Gastroesophageal sphincter (tissue), 4 donors: ENCODE measurements around the gene ATP8A1. TPM values are rescaled to one million over a fixed set of nuclear protein-coding genes. Genes with fewer than 3 reads are reported as not detected.
"Not testable (repeated sequence)": the region's sequence is repeated elsewhere in the genome, so short reads cannot be mapped to it uniquely, and the experiment has no call there.

Experiments used
- ATAC-seq: fragments of 150-250 bp; one replicate; pipeline ENCODE4 v1.9.1; 2016; ENCODE audit warnings: mild to moderate bottlenecking, moderate library complexity
- H3K27ac ChIP-seq, 4 donors: fragments of 200-600 bp; sonication (generic) in 3 of 4; 1 replicate in 3 of 4; 2 replicates in 1 of 4; pipeline ENCODE4 v1.5.1; 2016 to 2019
- H3K27me3 ChIP-seq: fragments of 200-600 bp; sonication (generic); one replicate; pipeline ENCODE4 v1.5.1; 2019
- H3K36me3 ChIP-seq, 2 donors: fragments of 200-600 bp; sonication (generic); one replicate each; pipeline ENCODE4 v1.5.1; 2019; ENCODE audit warnings: control low read depth in 1 of 2
- H3K4me1 ChIP-seq, 3 donors: fragments of 200-600 bp; sonication (generic); 1 replicate in 2 of 3; 2 replicates in 1 of 3; pipeline ENCODE4 v1.5.1; 2016 to 2019; ENCODE audit warnings: control low read depth in 2 of 3
- H3K4me3 ChIP-seq, 2 donors: fragments of 200-600 bp; sonication (generic); one replicate each; pipeline ENCODE4 v1.5.1; 2019; ENCODE audit warnings: mild to moderate bottlenecking in 1 of 2, moderate library complexity in 1 of 2
- H3K9me3 ChIP-seq, 3 donors: fragments of 200-600 bp; sonication (generic); one replicate each; pipeline ENCODE4 v1.5.1; 2017 to 2019; ENCODE audit warnings: control low read depth in 2 of 3
- EP300 ChIP-seq: sonication (generic); formaldehyde crosslinking; IDR thresholded peaks from one replicate; pipeline ENCODE4 v1.6.1; 2017; ENCODE audit warnings: antibody characterized with exemption, mild to moderate bottlenecking
- POLR2A ChIP-seq, 2 donors: fragments of 450-650 bp; IDR thresholded peaks; one replicate each; pipeline ENCODE4 v1.6.1; 2017; ENCODE audit warnings: antibody characterized with exemption in 2 of 2, mild to moderate bottlenecking in 2 of 2, moderate library complexity in 1 of 2
- POLR2AphosphoS5 ChIP-seq: sonication (generic); formaldehyde crosslinking; IDR thresholded peaks from one replicate; pipeline ENCODE4 v1.6.1; 2017; ENCODE audit warnings: antibody characterized with exemption
- WGBS, 2 donors: methylation state at CpG; one replicate each; pipeline ENCODE4 v1.1.5; 2018; ENCODE audit warnings: low coverage in 1 of 2; 5-methylcytosine and 5-hydroxymethylcytosine counted together
- total RNA-seq, 4 donors: library from RNA; depleted of rRNA; stranded (reverse); fragments of >200 nt; gene quantifications; one replicate each; pipeline ENCODE4 v1.1.0, GENCODE V29; 2016
- TF ChIP-seq, protein P1 (sequence below), 4 experiments: fragments of 200-600 bp in 2 of 4; fragments of 450-650 bp in 2 of 4; sonication (generic) in 1 of 4; IDR thresholded peaks; one replicate each; pipeline ENCODE4 v1.5.1; 2017 to 2019; ENCODE audit warnings: antibody characterized with exemption in 4 of 4, mild to moderate bottlenecking in 2 of 4, moderate library complexity in 2 of 4

Gene ATP8A1
- total RNA-seq, 4 donors from 2014 or later: 5.6 to 21.9 (median 8.9) TPM

DNA sequence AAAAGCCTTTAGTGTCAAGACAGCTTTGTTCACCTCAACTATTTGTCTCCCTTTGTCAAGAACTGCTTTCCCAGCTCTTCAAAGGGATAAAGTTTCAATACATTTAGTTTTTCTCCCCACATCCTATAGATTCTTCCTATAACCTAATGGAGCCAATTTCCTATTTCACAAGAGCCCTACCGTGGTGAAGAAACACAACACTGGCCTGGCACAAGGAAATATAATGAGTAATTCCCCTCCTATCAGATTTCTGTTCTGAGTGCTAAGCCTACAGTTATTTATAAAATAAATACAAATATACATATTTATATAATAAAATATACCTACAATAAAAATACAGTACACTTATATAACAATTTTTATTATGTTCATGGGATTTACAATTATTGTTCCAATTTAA is 169.7 kb downstream of the ATP8A1 start:
- Histone ChIP-seq H3K9me3 (no peaks in the 10 kb centered on the region), H3K4me1 (peaks cover 0 to 5% (median 0%) of the 10 kb centered on the region in 3 donors), H3K4me3 (no peak overlapping the region), H3K36me3 (no peaks in the 10 kb centered on the region), H3K27ac (no peak overlapping the region), H3K27me3 (no peaks in the 10 kb centered on the region)
- ATAC-seq: no peak
- TF ChIP-seq, protein P1, sequence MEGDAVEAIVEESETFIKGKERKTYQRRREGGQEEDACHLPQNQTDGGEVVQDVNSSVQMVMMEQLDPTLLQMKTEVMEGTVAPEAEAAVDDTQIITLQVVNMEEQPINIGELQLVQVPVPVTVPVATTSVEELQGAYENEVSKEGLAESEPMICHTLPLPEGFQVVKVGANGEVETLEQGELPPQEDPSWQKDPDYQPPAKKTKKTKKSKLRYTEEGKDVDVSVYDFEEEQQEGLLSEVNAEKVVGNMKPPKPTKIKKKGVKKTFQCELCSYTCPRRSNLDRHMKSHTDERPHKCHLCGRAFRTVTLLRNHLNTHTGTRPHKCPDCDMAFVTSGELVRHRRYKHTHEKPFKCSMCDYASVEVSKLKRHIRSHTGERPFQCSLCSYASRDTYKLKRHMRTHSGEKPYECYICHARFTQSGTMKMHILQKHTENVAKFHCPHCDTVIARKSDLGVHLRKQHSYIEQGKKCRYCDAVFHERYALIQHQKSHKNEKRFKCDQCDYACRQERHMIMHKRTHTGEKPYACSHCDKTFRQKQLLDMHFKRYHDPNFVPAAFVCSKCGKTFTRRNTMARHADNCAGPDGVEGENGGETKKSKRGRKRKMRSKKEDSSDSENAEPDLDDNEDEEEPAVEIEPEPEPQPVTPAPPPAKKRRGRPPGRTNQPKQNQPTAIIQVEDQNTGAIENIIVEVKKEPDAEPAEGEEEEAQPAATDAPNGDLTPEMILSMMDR (IDR thresholded peaks at IDR 0.05): no peak
- TF ChIP-seq POLR2A (IDR thresholded peaks at IDR 0.05) (no peak), EP300 (no peak), POLR2AphosphoS5 (no peak)
- WGBS, 2 donors: 71 to 86% methylated on average over 1 of the region's 1 CpG

DNA sequence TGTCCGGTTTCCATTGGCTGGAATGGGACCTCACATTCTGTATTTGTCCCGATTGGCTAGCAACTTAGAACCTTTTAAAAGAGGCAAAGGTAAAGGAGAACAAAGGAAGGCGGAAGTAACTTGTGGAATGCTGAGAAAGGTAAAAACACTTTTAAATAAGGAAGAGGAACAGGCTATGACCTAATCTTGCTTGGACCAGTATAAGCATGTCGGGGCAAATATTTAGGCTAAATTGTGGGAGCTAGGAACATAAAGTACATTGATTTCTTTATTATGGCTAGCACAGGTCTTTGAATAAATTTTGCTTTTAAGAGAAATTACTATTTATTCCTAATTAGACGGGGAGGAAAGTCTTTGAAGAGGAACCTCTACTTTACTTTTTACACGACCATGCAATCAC is 170.7 kb downstream of the ATP8A1 start:
- not testable (repeated sequence) for H3K4me3 ChIP-seq, ATAC-seq, H3K9me3 ChIP-seq, H3K36me3 ChIP-seq, H3K27ac ChIP-seq, H3K4me1 ChIP-seq, H3K27me3 ChIP-seq
- WGBS, 2 donors: 92 to 95% methylated on average over 3 to 5 of the region's 6 CpGs

DNA sequence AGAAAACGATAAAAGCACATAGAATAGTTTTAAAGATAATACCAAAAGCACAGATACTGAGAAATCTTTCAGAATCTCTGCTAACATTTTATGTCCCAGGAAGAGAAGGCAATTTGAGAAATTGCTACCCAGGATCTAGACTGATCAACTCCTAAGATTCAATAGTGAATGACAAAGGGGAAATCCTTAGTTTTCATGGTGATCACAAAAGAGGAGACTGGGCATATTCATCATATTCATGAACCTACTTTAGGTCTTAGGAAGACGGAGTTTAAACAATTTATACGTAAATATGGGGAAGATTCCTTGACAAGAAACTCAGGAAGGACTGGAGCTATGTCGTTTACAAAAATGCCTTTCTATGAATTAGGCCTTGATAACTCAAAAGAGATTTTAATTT is 172.3 kb downstream of the ATP8A1 start:
- no peak for ATAC-seq
- Histone ChIP-seq H3K4me3 (no peak overlapping the region), H3K9me3 (no peaks in the 10 kb centered on the region), H3K27ac (no peak overlapping the region), H3K4me1 (peaks cover 0 to 5% (median 0%) of the 10 kb centered on the region in 3 donors), H3K36me3 (no peaks in the 10 kb centered on the region), H3K27me3 (no peaks in the 10 kb centered on the region)
- WGBS, 2 donors: 76 to 87% methylated on average over 4 of the region's 4 CpGs
- TF ChIP-seq POLR2A (IDR thresholded peaks at IDR 0.05) (no peak), EP300 (no peak), POLR2AphosphoS5 (no peak)
- TF ChIP-seq, protein P1 (IDR thresholded peaks at IDR 0.05): no peak

DNA sequence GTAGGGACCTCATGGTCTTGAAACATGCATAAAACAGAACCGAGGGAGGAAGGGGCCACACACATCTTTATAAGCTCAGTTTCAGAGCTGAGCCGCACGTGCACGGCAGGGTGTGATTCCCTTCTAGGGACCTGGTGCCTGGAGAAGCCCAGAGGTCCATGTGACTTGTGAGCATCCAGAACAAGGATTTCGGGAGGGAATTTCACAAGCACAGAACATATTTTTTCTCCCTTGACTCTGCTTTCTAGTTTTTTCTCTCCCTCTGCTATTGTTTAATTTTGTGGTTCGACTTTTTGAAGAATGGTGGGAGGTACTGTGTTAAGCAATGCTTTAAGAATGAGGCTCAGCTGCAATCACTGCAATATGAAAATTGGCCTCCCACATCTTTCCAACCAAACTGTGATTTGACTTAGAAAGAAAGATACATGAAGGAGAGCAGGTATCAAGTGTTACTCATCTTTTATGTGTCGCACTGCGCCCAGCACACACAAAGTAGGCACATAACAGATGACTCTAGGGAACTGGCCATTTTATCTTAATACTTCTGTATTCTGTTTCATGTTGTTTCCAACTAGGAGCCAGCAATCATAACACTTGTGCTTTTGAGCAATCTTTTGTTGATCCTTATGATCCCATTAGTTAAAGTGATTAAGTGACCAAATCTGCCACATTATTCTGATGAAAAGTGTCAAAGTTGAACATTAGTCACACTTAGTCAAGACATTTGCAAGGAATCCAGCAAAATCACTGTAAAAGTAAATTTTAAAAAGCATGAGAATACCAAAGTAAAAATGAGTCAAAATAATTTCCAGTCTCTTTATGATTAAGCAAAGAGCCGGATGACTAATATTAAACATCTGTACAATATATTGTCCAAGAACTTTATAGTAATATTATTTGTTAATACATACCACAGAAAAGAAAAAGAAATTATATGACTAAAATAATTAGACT is 173.2 kb downstream of the ATP8A1 start:
- Histone ChIP-seq H3K27ac (no peak overlapping the region), H3K4me1 (peaks cover 0 to 5% (median 0%) of the 10 kb centered on the region in 3 donors), H3K27me3 (no peaks in the 10 kb centered on the region), H3K9me3 (no peaks in the 10 kb centered on the region), H3K4me3 (no peak overlapping the region), H3K36me3 (no peaks in the 10 kb centered on the region)
- ATAC-seq: peak; percentile 84
- WGBS, 2 donors: 49 to 59% methylated on average over 7 to 9 of the region's 9 CpGs
- TF ChIP-seq POLR2A (IDR thresholded peaks at IDR 0.05): no peak
- TF ChIP-seq POLR2AphosphoS5: peak; percentile 2

DNA sequence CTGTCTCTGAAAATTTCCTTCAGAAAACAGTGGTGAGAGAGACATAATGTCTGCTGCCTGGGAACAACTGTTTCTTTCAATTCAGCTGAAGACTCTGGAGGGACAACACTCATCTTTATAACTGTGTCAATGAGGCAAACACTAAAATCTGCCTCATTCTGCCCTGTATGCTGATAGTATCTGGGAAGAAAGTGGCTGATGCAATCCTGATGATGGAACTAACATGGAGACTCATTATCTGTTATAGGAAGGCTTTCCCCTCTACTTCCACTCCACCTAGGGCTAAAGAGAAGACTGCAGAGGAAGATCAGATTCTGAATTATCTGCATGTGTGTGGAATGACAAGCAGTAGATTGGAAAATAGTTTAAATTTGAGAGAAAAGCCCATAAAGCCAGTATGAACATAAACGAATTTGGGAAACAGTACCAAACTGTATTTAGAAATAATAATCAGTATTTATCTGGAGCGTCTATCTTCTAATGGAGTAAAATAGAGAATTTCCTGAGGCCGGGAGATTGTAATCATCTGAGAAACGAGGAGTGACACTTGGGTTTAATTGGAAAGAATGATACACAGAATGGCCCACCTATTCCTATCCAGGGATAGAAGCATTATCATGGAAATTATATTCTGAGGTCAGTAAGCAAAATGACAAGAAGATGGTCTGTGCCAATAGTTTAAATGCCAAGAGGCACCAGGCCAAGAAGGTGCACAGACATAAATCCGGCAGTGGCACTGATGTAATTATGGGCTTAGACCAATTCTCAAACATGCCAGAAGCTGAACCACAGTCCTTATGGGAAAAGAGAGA is 174.2 kb downstream of the ATP8A1 start:
- no peak for ATAC-seq
- H3K27ac ChIP-seq: no peak overlapping the region
- H3K9me3 ChIP-seq: no peaks in the 10 kb centered on the region

More for the DNA sequence above, 174.2 kb downstream of the ATP8A1 start:
- no peak overlapping the region for H3K4me3 ChIP-seq
- H3K36me3 ChIP-seq: no peaks in the 10 kb centered on the region
- 53 to 60% methylated on average over 5 of the region's 5 CpGs for WGBS, 2 donors
- H3K27me3 ChIP-seq: no peaks in the 10 kb centered on the region
- H3K4me1 ChIP-seq: peaks cover 0 to 5% (median 0%) of the 10 kb centered on the region in 3 donors
- TF ChIP-seq POLR2A (IDR thresholded peaks at IDR 0.05) (no peak), EP300 (no peak), POLR2AphosphoS5 (no peak)
- TF ChIP-seq, protein P1 (IDR thresholded peaks at IDR 0.05): no peak
